ENCODE measurements around the gene PVRIG. TPM values are rescaled to one million over a fixed set of nuclear protein-coding genes. Genes with fewer than 3 reads are reported as not detected.

PVRIG gene
- total and polyA plus RNA-seq, 9 of the 15 experiments (the other 6 are each of a cell fraction or from before 2014, with no cell fraction given), result 0.16 to 0.64 TPM; not detected in 7

GRCh38 chr7:100190048-100190711 lies 29.6 kb upstream of the PVRIG start (continued):
- TF ChIP-seq KAT8 (IDR thresholded peaks at IDR 0.05; ENCODE audit: low read depth), result no peak
- TF ChIP-seq ZNF316 (IDR thresholded peaks at IDR 0.05), result peak; percentile 83
- TF ChIP-seq ZBTB17 (CRISPR knock-in tag; IDR thresholded peaks at IDR 0.05), result no peak
- no peak for TF ChIP-seq MLX (CRISPR knock-in tag; conservative IDR thresholded peaks at IDR 0.05)
- peak; percentile 41; the same call in 1 of the 2 replicates for TF ChIP-seq GMEB1 (CRISPR knock-in tag; IDR thresholded peaks at IDR 0.05)
- no peak for TF ChIP-seq TAF7 (tag; IDR thresholded peaks at IDR 0.05)
- TF ChIP-seq TAF9B (IDR thresholded peaks at IDR 0.05; ENCODE audit: partially characterized antibody), result no peak
- 0 out of 2 replicates have a peak, but pooled peaks have one; percentile 15 for TF ChIP-seq ZNF354B (CRISPR knock-in tag; IDR thresholded peaks at IDR 0.05)
- TF ChIP-seq, protein P1, sequence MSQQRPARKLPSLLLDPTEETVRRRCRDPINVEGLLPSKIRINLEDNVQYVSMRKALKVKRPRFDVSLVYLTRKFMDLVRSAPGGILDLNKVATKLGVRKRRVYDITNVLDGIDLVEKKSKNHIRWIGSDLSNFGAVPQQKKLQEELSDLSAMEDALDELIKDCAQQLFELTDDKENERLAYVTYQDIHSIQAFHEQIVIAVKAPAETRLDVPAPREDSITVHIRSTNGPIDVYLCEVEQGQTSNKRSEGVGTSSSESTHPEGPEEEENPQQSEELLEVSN (IDR thresholded peaks at IDR 0.05; ENCODE audit: borderline replicate concordance in 1 of 2, extremely low read depth in 1 of 2, insufficient read depth in 1 of 2, insufficient read length in 1 of 2, low read depth in 1 of 2, low read length in 1 of 2, poor library complexity in 1 of 2, severe bottlenecking in 1 of 2), result no peak
- TF ChIP-seq BRF1 (IDR thresholded peaks at IDR 0.05; ENCODE audit: borderline replicate concordance, extremely low read depth, insufficient read length), result no peak
- TF ChIP-seq ZNF384 (IDR thresholded peaks at IDR 0.05; ENCODE audit: low read depth, low read length), result no peak
- no peak for TF ChIP-seq XRCC3 (IDR thresholded peaks at IDR 0.05)
- peak; percentile 76; the same call in 1 of the 2 replicates for TF ChIP-seq C11orf30 (IDR thresholded peaks at IDR 0.05; ENCODE audit: low read depth)
- TF ChIP-seq MBD1 (CRISPR knock-in tag; IDR thresholded peaks at IDR 0.05), result no peak
- no peak for TF ChIP-seq DIDO1 (tag; IDR thresholded peaks at IDR 0.05; ENCODE audit: low read depth)
- 0 out of 2 replicates have a peak, but pooled peaks have one; percentile 15 for TF ChIP-seq TEAD4 (IDR thresholded peaks at IDR 0.05; ENCODE audit: low read length)
- TF ChIP-seq TEAD4 (CRISPR knock-in tag; IDR thresholded peaks at IDR 0.05; ENCODE audit: borderline replicate concordance), result no peak
- 0 out of 4 replicates have a peak, but pooled peaks of 1 of the 2 experiments have one; percentile 15 for TF ChIP-seq TBL1XR1 (IDR thresholded peaks at IDR 0.05; ENCODE audit: low read length in 2 of 2)
- no peak for TF ChIP-seq GABPB1 (CRISPR knock-in tag; IDR thresholded peaks at IDR 0.05)
- no peak for TF ChIP-seq PPARD (CRISPR knock-in tag; IDR thresholded peaks at IDR 0.05)
- TF ChIP-seq RNF2 (IDR thresholded peaks at IDR 0.05), result no peak
- TF ChIP-seq SRSF1 (IDR thresholded peaks at IDR 0.05; ENCODE audit: low read depth, low read length), result no peak
- peak; percentile 65; the same call in 1 of the 2 replicates for TF ChIP-seq NFRKB (IDR thresholded peaks at IDR 0.05; ENCODE audit: low read depth)
- TF ChIP-seq KHSRP (IDR thresholded peaks at IDR 0.05), result no peak
- peak; percentile 52; the same call in 1 of the 2 replicates for TF ChIP-seq DPF2 (IDR thresholded peaks at IDR 0.05)
- TF ChIP-seq FOXA3 (CRISPR knock-in tag; conservative IDR thresholded peaks at IDR 0.05 in 1 of 2, IDR thresholded peaks at IDR 0.05 in 1 of 2), result no peak

Data from K562 (cell line).